A549 (cell line): Measurements from ENCODE around the gene HDLBP. TPM values are rescaled to one million over a fixed set of nuclear protein-coding genes. Genes with fewer than 3 reads are reported as not detected.
A peak's percentile ranks its signal among the peaks of the same experiment; 100 is the strongest.

Source experiments
- ATAC-seq, 2 experiments: fragments of 200-7000 bp in 1 of 2; fragments of >200 bp in 1 of 2; cut with Nextera tagmentation in 1 of 2; cut with Tn5 transposase in 1 of 2; 3 replicates each; pipeline versions ENCODE4 v1.8.0 to v1.9.1; 2018 to 2020; ENCODE audit warnings: mild to moderate bottlenecking in 1 of 2, moderate library complexity in 1 of 2
- CTCF ChIA-PET: fragments of 300-600 bp; sonication (Branson Sonifier 250); formaldehyde crosslinking; extraction: SDS; loops from one replicate; lab custom pipeline; 2021; ENCODE audit warnings: antibody characterized with exemption, inconsistent platforms; lab: Yijun Ruan, JAX
- POLR2A ChIA-PET: fragments of 350-600 bp; formaldehyde crosslinking; extraction: SDS; loops from one replicate; lab custom pipeline; 2021; ENCODE audit warnings: antibody characterized with exemption, inconsistent platforms; lab: Yijun Ruan, JAX
- DNase-seq, 2 experiments: peaks; one replicate each; pipeline versions ENCODE4 v3.0.0 to v3.0.0-alpha.2; 2011 to 2016; ENCODE audit warnings: low read depth in 1 of 2, low spot score in 1 of 2
- FAIRE-seq: peaks from 2 replicates; lab custom pipeline; 2011; peaks lifted over from hg19 to GRCh38; lab: Jason Lieb, UNC
- H3K27ac ChIP-seq, 2 experiments: fragments of >200 bp; sonication (Bioruptor Twin); formaldehyde crosslinking; 3 replicates each; pipeline ENCODE4 v1.5.1; 2016 to 2017
- H3K4me1 ChIP-seq: fragments of >200 bp; sonication (Bioruptor Twin); formaldehyde crosslinking; 3 replicates; pipeline ENCODE4 v1.6.1; 2016
- H3K4me2 ChIP-seq: fragments of >200 bp; sonication (Bioruptor Twin); formaldehyde crosslinking; 3 replicates; pipeline ENCODE4 v1.6.1; 2016
- H3K4me3 ChIP-seq: fragments of >200 bp; sonication (Bioruptor Twin); formaldehyde crosslinking; 3 replicates; pipeline ENCODE4 v1.5.1; 2016
- H3K9me3 ChIP-seq: fragments of >200 bp; sonication (Bioruptor Twin); formaldehyde crosslinking; 3 replicates; pipeline ENCODE4 v1.6.1; 2016
- BHLHE40 ChIP-seq: IDR thresholded peaks from 2 replicates; pipeline ENCODE4 v1.6.1; 2012; ENCODE audit warnings: low read depth, low read length, inconsistent platforms
- CHD4 ChIP-seq: fragments of 200-600 bp; sonication (generic); IDR thresholded peaks from 2 replicates; pipeline ENCODE4 v1.6.1; 2016; ENCODE audit warnings: antibody characterized with exemption, mild to moderate bottlenecking, borderline replicate concordance
- FOSL2 ChIP-seq, 2 experiments: fragments of 450-650 bp in 1 of 2; fragments of >200 bp in 1 of 2; sonication (Bioruptor Twin) in 1 of 2; formaldehyde crosslinking; IDR thresholded peaks; 2 replicates each; pipeline versions ENCODE4 v1.5.0 to v1.6.1; 2016 to 2020; ENCODE audit warnings: mild to moderate bottlenecking in 1 of 2, moderate library complexity in 1 of 2
- HDAC2 ChIP-seq: fragments of 200-600 bp; sonication (generic); IDR thresholded peaks from 2 replicates; pipeline ENCODE4 v1.6.1; 2016
- HEYL ChIP-seq: fragments of 250-450 bp; sonication (Bioruptor Pico); IDR thresholded peaks from 2 replicates; pipeline ENCODE4 v1.8.0; 2021; ENCODE audit warnings: mild to moderate bottlenecking, moderate library complexity
- JUNB ChIP-seq: fragments of >200 bp; sonication (Bioruptor Twin); formaldehyde crosslinking; IDR thresholded peaks from 2 replicates; pipeline ENCODE4 v1.6.1; 2016
- MAZ ChIP-seq: fragments of 150-350 bp; IDR thresholded peaks from 2 replicates; pipeline ENCODE4 v1.6.1; 2014; ENCODE audit warnings: antibody characterized with exemption, low read depth, low read length, borderline replicate concordance
- NFE2L2 ChIP-seq: fragments of 150-350 bp; conservative IDR thresholded peaks from 2 replicates; pipeline ENCODE4 v1.6.1; 2014; ENCODE audit warnings: low read length
- NPAS2 ChIP-seq: fragments of 250-450 bp; sonication (Bioruptor Pico); IDR thresholded peaks from 2 replicates; pipeline ENCODE4 v1.8.0; 2022; ENCODE audit warnings: mild to moderate bottlenecking, moderate library complexity, borderline replicate concordance
- RARB ChIP-seq: fragments of 250-450 bp; sonication (Bioruptor Pico); IDR thresholded peaks from 2 replicates; pipeline ENCODE4 v1.8.0; 2021; ENCODE audit warnings: mild to moderate bottlenecking, moderate library complexity
- SMC3 ChIP-seq: fragments of >200 bp; sonication (Bioruptor Twin); formaldehyde crosslinking; IDR thresholded peaks from 3 replicates; pipeline ENCODE4 v1.6.1; 2018; ENCODE audit warnings: inconsistent platforms
- SREBF2 ChIP-seq: fragments of 450-650 bp; IDR thresholded peaks from 2 replicates; pipeline ENCODE4 v1.6.1; 2014; ENCODE audit warnings: mild to moderate bottlenecking, moderate library complexity
- ZC3H11A ChIP-seq: fragments of 450-650 bp; IDR thresholded peaks from 2 replicates; pipeline ENCODE4 v1.6.1; 2014; ENCODE audit warnings: antibody characterized with exemption, mild to moderate bottlenecking
- ZFP36 ChIP-seq: fragments of 450-650 bp; IDR thresholded peaks from 2 replicates; pipeline ENCODE4 v1.6.1; 2014; ENCODE audit warnings: borderline replicate concordance; ENCODE audit not compliant: partially characterized antibody
- ZNF302 ChIP-seq: fragments of 250-450 bp; sonication (Bioruptor Pico); IDR thresholded peaks from 2 replicates; pipeline ENCODE4 v1.9.0; 2021; ENCODE audit warnings: inconsistent platforms, mild to moderate bottlenecking, moderate library complexity
- WGBS: methylation state at CpG from one replicate; pipeline ENCODE4 v1.1.6; 2017; ENCODE audit errors: missing lambda C conversion rate; 5-methylcytosine and 5-hydroxymethylcytosine counted together
- polyA plus RNA-seq, 4 experiments: library from polyadenylated mRNA; depleted of rRNA in 3 of 4; stranded (reverse); fragments of >200 nt; fragmentation: RNase III in 1 of 4; extraction: RNeasy Plus Mini Kit Qiagen cat#74134 plus additional on column Dnase treatment in 1 of 4; gene quantifications; 2 replicates in 3 of 4; 3 replicates in 1 of 4; pipeline ENCODE4 v1.2.3, GENCODE V29; 2011 to 2017
- TF ChIP-seq, protein P1 (sequence below): fragments of 200-600 bp; sonication (generic); IDR thresholded peaks from 2 replicates; pipeline ENCODE4 v1.6.1; 2016; ENCODE audit warnings: antibody characterized with exemption, mild to moderate bottlenecking, moderate library complexity
- TF ChIP-seq, protein P2 (sequence below): fragments of >200 bp; sonication (Bioruptor Twin); formaldehyde crosslinking; IDR thresholded peaks from 2 replicates; pipeline ENCODE4 v1.6.1; 2016
- TF ChIP-seq, protein P3 (sequence below): fragments of >200 bp; sonication (Bioruptor Twin); formaldehyde crosslinking; IDR thresholded peaks from 3 replicates; pipeline ENCODE4 v1.6.1; 2016
- TF ChIP-seq, protein P4 (sequence below): fragments of 250-450 bp; sonication (Bioruptor Pico); IDR thresholded peaks from 2 replicates; pipeline ENCODE4 v1.5.0; 2020; ENCODE audit warnings: low read depth, mild to moderate bottlenecking, moderate library complexity

HDLBP gene
- polyA plus RNA-seq, 2 of the 4 experiments (the other 2 are of a cell fraction) = 248 to 292 TPM

DNA sequence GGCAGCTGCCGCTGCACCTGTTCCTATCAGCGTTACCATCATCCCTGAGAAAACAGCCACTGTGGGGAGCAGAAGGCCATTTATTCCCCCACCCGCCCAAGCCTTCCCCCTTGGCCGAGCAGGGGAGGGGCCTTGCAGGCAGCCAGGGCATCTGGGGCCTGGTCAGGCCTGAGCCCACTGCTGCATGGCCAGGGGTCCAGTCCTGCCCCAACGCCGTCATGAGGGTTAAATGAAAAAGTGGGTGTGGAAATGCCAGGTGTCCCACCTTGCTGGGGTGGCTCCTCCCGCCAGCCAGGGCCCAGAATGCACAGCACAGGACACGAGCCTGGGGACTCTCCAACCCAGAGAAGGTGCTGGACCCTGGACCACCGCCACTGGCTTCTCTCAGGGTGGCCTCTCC, 112.8 kb downstream of the HDLBP start:
- DNase-seq = no peak
- Histone ChIP-seq H3K4me2 (no peak overlapping the region), H3K9me3 (no peaks in the 10 kb centered on the region), H3K4me3 (no peak overlapping the region), H3K27ac (no peak overlapping the region), H3K4me1 (no peaks in the 10 kb centered on the region)
- FAIRE-seq = no peak
- 0 out of 6 replicates have a peak, but pooled peaks of 1 of the 2 experiments have one; percentile 6 for ATAC-seq
- no peak for TF ChIP-seq ZC3H11A
- POLR2A ChIA-PET = no interaction called here
- WGBS = 85% methylated on average over 7 of the region's 9 CpGs
- CTCF ChIA-PET = no interaction called here

DNA sequence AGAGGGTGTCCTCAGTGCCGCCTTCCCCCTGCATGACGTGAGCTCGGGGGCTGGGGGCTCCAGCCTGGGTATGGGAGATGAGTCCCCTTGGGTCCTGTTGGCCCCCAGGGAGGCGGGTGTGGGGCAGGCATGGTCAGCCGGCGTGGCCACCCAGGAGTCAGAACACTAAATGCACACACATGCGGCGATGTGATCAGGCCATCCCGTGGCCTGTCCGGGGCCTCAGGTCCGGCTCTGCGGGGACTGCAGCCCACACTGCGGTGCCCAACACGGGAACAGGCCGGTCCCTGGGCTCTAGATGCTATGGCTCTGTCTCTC, 113.2 kb downstream of the HDLBP start:
- H3K4me2 ChIP-seq = no peak overlapping the region
- TF ChIP-seq JUNB = no peak
- no peak for TF ChIP-seq SMC3
- TF ChIP-seq, protein P1, sequence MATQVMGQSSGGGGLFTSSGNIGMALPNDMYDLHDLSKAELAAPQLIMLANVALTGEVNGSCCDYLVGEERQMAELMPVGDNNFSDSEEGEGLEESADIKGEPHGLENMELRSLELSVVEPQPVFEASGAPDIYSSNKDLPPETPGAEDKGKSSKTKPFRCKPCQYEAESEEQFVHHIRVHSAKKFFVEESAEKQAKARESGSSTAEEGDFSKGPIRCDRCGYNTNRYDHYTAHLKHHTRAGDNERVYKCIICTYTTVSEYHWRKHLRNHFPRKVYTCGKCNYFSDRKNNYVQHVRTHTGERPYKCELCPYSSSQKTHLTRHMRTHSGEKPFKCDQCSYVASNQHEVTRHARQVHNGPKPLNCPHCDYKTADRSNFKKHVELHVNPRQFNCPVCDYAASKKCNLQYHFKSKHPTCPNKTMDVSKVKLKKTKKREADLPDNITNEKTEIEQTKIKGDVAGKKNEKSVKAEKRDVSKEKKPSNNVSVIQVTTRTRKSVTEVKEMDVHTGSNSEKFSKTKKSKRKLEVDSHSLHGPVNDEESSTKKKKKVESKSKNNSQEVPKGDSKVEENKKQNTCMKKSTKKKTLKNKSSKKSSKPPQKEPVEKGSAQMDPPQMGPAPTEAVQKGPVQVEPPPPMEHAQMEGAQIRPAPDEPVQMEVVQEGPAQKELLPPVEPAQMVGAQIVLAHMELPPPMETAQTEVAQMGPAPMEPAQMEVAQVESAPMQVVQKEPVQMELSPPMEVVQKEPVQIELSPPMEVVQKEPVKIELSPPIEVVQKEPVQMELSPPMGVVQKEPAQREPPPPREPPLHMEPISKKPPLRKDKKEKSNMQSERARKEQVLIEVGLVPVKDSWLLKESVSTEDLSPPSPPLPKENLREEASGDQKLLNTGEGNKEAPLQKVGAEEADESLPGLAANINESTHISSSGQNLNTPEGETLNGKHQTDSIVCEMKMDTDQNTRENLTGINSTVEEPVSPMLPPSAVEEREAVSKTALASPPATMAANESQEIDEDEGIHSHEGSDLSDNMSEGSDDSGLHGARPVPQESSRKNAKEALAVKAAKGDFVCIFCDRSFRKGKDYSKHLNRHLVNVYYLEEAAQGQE = no peak
- TF ChIP-seq, all 56 proteins: peak for 0
- DNase-seq (no peak), FAIRE-seq (no peak), ATAC-seq (no peak)
- CTCF ChIA-PET = no interaction called here
- no peak overlapping the region for H3K4me3 ChIP-seq
- H3K4me1 ChIP-seq = no peaks in the 10 kb centered on the region
- no peak overlapping the region for H3K27ac ChIP-seq
- POLR2A ChIA-PET = no interaction called here
- WGBS = 77% methylated on average over 12 of the region's 15 CpGs
- H3K9me3 ChIP-seq = no peaks in the 10 kb centered on the region

DNA sequence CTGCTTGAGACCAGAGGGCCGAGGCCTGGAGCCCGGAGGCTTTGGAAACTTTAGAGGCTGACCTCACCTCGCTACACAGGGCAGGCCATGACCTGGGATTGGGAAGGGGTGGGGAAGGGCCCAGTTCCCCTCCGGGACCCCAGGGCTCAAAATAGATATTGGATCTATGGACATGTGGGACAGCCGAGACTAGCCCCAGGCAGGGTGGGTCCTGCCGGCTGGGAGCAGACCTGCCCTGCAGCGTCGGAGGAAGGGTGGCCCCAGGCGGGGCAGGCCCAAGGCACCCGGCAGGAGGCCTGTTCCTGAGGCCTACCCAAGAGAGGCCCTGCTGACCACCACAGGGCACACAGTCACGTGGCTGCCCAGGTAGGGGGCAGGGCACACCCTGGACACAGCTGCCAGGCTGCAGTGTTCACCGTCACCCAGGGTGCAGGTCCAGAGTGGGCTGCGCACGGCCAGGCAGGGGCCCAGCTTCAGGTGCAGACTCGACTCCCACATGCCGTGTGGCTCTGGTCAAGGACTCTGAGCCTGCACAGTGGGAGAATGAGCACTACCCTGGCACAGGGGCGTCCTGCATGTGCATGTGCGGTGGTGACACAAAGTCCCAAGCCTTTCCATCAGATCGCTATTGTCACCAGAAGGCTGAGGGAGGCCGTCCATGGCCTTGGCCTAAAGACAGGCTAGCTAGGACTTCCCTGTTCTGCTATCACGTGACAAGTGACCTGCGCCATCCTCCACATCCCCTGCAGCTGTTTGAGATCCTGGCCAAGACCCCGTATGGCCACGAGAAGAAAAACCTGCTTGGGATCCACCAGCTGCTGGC, 113.8 kb downstream of the HDLBP start:
- ATAC-seq = no peak
- POLR2A ChIA-PET = no interaction called here

More for the DNA sequence above, 113.8 kb downstream of the HDLBP start:
- TF ChIP-seq, protein P2, sequence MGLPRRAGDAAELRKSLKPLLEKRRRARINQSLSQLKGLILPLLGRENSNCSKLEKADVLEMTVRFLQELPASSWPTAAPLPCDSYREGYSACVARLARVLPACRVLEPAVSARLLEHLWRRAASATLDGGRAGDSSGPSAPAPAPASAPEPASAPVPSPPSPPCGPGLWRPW = no peak
- TF ChIP-seq HEYL (CRISPR knock-in tag) = no peak
- TF ChIP-seq SMC3 = no peak
- no peak for TF ChIP-seq HDAC2
- TF ChIP-seq CHD4 = no peak
- no peak for TF ChIP-seq BHLHE40
- TF ChIP-seq, protein P3, sequence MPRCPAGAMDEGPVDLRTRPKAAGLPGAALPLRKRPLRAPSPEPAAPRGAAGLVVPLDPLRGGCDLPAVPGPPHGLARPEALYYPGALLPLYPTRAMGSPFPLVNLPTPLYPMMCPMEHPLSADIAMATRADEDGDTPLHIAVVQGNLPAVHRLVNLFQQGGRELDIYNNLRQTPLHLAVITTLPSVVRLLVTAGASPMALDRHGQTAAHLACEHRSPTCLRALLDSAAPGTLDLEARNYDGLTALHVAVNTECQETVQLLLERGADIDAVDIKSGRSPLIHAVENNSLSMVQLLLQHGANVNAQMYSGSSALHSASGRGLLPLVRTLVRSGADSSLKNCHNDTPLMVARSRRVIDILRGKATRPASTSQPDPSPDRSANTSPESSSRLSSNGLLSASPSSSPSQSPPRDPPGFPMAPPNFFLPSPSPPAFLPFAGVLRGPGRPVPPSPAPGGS = no peak
- TF ChIP-seq, protein P4, sequence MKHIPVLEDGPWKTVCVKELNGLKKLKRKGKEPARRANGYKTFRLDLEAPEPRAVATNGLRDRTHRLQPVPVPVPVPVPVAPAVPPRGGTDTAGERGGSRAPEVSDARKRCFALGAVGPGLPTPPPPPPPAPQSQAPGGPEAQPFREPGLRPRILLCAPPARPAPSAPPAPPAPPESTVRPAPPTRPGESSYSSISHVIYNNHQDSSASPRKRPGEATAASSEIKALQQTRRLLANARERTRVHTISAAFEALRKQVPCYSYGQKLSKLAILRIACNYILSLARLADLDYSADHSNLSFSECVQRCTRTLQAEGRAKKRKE (CRISPR knock-in tag) = no peak
- no peak for TF ChIP-seq MAZ
- no peak for TF ChIP-seq NFE2L2
- no peak for TF ChIP-seq ZNF302 (CRISPR knock-in tag)
- TF ChIP-seq NPAS2 = no peak
- TF ChIP-seq RARB = no peak
- TF ChIP-seq ZFP36 = no peak
- no peak for TF ChIP-seq ZC3H11A
- no peak for TF ChIP-seq FOSL2 (IDR thresholded peaks at IDR 0.05)
- no peak for TF ChIP-seq FOSL2 (CRISPR knock-in tag; IDR thresholded peaks at IDR 0.05)
- no peak for TF ChIP-seq SREBF2
- Histone ChIP-seq H3K9me3 (no peaks in the 10 kb centered on the region), H3K4me1 (no peaks in the 10 kb centered on the region), H3K27ac (no peak overlapping the region), H3K4me2 (no peak overlapping the region), H3K4me3 (no peak overlapping the region)
- 83% methylated on average over 11 of the region's 24 CpGs for WGBS
- CTCF ChIA-PET = no interaction called here
- FAIRE-seq (no peak), DNase-seq (no peak)
